Mucosa of stomach (tissue), 1 donor: ENCODE results near the gene HS3ST2.
"Not testable (repeated sequence)": the region's sequence is repeated elsewhere in the genome, so short reads cannot be mapped to it uniquely, and the experiment has no call there.

ENCODE experiments used
- H3K27me3 ChIP-seq: one replicate; pipeline ENCODE4 v1.7.0; 2013; ENCODE audit warnings: mild to moderate bottlenecking, low read length; ENCODE audit not compliant: control insufficient read depth, insufficient read depth
- H3K36me3 ChIP-seq: one replicate; pipeline ENCODE4 v1.7.0; 2013; ENCODE audit warnings: low read length; ENCODE audit not compliant: control insufficient read depth, insufficient read depth
- H3K4me1 ChIP-seq: one replicate; pipeline ENCODE4 v1.7.0; 2013; ENCODE audit warnings: mild to moderate bottlenecking, low read length; ENCODE audit not compliant: control insufficient read depth, insufficient read depth
- H3K4me3 ChIP-seq: one replicate; pipeline ENCODE4 v1.7.0; 2013; ENCODE audit warnings: low read length
- H3K9ac ChIP-seq: one replicate; pipeline ENCODE4 v1.7.0; 2013; ENCODE audit warnings: mild to moderate bottlenecking, low read length, moderate library complexity
- H3K9me3 ChIP-seq: one replicate; pipeline ENCODE4 v1.7.0; 2013; ENCODE audit warnings: mild to moderate bottlenecking, low read length, moderate library complexity; ENCODE audit not compliant: control insufficient read depth
- donor health status: Pancreatic carcinoma.

The HS3ST2 gene

DNA sequence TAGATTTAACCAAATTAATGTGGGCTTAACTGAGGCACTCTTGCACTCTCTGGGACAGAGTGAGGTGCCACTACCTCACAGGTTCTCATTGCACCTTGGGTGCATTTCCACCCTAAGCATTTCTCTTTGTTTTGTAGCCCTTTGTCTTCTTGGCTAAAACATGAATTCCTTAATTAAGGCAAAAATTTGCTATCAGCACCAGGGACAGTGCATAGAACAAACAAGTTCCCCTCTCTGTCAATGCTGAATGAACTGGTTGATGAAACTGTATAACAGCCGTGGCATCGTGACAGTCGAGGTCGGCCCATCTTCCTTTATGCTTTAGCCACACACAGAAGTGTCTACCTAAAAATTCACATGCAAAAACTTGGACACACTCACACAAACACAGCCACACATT, 74.8 kb downstream of the HS3ST2 start:
- Histone ChIP-seq H3K9me3 (no peaks in the 10 kb centered on the region), H3K27me3 (no peaks in the 10 kb centered on the region), H3K9ac (no peak overlapping the region), H3K4me1 (no peaks in the 10 kb centered on the region), H3K36me3 (no peaks in the 10 kb centered on the region), H3K4me3 (no peak overlapping the region)

DNA sequence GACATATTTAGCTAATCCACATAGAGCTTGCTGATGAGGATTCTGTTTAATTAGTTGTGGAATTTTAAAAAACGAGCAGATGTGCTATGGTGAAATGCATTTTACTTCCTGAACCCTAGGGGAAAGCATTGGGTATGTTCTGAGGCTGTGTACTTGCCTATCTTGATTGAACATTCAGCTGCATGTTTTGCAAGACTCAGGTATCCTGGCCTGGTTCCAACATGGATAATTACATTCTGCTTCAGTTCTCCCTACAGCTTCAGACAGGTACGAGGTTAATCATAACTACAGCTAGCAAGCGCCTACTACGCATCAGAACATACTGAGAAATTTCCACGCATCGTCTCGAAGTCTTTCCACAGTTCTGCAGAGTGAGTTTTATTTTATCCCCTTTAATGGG, 77.0 kb downstream of the HS3ST2 start:
- no peak overlapping the region for H3K4me3 ChIP-seq
- no peaks in the 10 kb centered on the region for H3K4me1 ChIP-seq
- H3K27me3 ChIP-seq: no peaks in the 10 kb centered on the region
- H3K36me3 ChIP-seq: no peaks in the 10 kb centered on the region
- H3K9me3 ChIP-seq: no peaks in the 10 kb centered on the region
- H3K9ac ChIP-seq: no peak overlapping the region

DNA sequence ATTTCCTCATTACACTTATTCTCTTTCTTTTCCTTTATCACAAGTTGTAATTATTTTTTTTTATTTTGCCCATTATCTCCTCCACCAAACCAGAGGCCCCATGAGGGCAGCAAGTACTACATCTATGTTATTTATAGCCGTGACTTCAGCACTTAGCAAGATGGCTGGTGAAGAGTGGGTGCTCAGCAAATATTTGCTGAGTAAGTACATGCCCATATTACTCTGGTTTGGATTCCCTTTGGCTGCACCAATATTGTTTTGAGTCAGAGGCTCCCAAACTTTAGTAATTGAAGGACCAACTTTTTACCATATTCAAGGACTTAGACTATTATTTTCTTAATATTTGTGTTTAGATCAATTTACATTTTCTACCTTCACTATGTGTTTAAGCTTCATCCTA, 83.2 kb downstream of the HS3ST2 start:
- Histone ChIP-seq H3K4me1 (no peaks in the 10 kb centered on the region), H3K9me3 (no peaks in the 10 kb centered on the region), H3K36me3 (no peaks in the 10 kb centered on the region), H3K27me3 (no peaks in the 10 kb centered on the region), H3K9ac (no peak overlapping the region), H3K4me3 (no peak overlapping the region)

DNA sequence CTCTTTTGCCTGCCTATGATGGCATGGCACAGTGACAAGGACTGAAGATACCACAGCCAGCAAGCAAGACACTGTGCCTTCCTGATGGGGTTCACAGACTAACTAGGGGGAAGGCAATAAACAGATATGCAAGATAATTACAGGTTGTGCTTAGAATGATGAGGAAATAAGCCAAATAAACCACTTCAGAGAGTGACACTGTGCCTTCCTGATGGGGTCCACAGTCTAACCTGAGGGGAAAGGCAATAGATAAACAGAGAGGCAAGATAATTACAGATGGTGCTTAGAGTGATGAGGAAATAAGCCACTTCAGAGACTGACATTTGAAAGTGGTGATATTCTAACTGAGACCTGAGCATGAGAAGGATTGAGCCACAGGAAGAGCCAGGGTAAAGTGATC, 84.2 kb downstream of the HS3ST2 start:
- H3K4me1 ChIP-seq: no peaks in the 10 kb centered on the region
- H3K36me3 ChIP-seq: no peaks in the 10 kb centered on the region
- H3K9me3 ChIP-seq: no peaks in the 10 kb centered on the region
- no peaks in the 10 kb centered on the region for H3K27me3 ChIP-seq
- H3K4me3 ChIP-seq: no peak overlapping the region
- H3K9ac ChIP-seq: no peak overlapping the region

DNA sequence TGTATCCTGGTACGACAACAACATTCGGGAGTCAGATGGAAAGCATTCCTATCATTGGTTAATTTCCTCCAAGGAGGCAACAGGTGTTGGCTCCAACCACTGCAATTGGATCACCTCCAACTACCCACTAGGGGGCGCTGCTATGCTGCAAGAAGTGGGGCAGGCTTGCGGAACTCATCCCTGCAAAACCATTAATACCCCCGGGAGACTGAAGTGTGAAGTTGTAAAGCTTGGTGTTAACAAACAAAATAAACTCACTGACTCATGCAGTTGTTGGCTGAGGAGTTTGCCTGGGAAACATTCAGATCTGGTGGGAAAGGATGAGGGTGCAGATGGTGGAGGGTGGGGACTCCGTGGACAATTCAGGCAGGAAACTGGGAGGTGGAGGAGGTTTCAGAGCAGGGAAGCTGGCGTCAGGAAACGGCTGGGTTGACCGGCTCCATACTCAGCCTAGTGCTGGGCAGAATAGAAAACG, 84.9 kb downstream of the HS3ST2 start:
- no peaks in the 10 kb centered on the region for H3K4me1 ChIP-seq
- no peak overlapping the region for H3K4me3 ChIP-seq
- H3K9ac ChIP-seq: no peak overlapping the region
- no peaks in the 10 kb centered on the region for H3K9me3 ChIP-seq
- no peaks in the 10 kb centered on the region for H3K36me3 ChIP-seq
- H3K27me3 ChIP-seq: no peaks in the 10 kb centered on the region

DNA sequence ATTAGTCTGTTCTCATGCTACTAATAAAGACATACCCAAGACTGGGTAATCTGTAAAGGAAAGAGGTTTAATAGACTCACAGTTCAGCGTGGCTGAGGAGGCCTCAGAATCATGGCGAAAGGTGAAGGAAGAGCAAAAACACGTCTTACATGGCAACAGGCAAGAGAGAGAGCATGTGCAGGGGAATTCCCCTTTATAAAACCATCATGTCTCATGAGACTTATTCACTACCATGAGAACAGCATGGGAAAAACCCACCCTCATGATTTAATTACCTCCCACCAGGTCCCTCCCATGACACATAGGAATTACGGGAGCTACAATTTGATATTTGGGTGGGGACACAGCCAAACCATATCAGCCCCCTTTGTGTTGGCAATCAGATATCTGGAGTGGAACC, 85.6 kb downstream of the HS3ST2 start:
- H3K9me3 ChIP-seq, H3K27me3 ChIP-seq, H3K36me3 ChIP-seq, H3K9ac ChIP-seq, H3K4me3 ChIP-seq, H3K4me1 ChIP-seq: not testable (repeated sequence)

DNA sequence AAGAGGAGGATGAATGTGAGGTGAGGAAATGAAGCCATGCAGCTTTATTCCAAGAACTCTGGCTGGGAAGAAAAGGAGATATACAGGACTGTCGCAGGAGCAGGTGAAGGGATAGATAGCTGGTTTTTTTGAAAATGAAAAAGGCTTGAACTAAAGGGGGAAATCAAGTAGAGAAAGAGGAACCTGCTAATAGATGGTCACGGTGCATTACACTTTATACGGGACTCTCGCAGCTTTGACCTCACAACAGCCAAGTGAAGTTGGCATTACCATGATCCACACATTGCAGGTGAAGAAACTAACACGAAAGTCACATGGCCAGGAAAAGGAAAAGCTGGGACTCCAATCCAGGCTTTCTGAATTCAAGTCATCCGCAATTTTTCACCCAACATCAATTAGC, 86.9 kb downstream of the HS3ST2 start:
- Histone ChIP-seq H3K27me3 (no peaks in the 10 kb centered on the region), H3K9me3 (no peaks in the 10 kb centered on the region), H3K36me3 (no peaks in the 10 kb centered on the region), H3K9ac (no peak overlapping the region), H3K4me1 (no peaks in the 10 kb centered on the region), H3K4me3 (no peak overlapping the region)

DNA sequence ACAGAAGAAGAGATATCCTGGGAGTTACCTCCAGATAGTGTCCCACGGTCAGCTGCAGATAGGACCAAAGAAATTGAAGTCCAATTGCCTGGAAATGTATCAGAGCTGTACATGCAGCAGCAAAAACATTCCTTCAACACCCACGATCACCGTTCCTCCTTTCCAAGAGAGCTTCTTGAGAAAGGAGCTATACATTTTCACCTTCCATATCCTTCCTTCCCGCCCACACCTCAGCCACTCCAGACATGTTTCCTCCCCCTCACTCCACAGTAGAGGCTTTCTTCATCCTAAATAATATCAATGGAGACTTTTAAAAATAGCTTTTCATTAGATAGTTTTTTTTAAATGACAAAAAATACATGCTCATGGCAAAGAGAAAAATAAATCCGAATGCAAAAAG, 87.6 kb downstream of the HS3ST2 start:
- H3K27me3 ChIP-seq: no peaks in the 10 kb centered on the region
- no peaks in the 10 kb centered on the region for H3K4me1 ChIP-seq
- no peaks in the 10 kb centered on the region for H3K9me3 ChIP-seq
- no peak overlapping the region for H3K4me3 ChIP-seq
- H3K9ac ChIP-seq: no peak overlapping the region
- H3K36me3 ChIP-seq: no peaks in the 10 kb centered on the region

DNA sequence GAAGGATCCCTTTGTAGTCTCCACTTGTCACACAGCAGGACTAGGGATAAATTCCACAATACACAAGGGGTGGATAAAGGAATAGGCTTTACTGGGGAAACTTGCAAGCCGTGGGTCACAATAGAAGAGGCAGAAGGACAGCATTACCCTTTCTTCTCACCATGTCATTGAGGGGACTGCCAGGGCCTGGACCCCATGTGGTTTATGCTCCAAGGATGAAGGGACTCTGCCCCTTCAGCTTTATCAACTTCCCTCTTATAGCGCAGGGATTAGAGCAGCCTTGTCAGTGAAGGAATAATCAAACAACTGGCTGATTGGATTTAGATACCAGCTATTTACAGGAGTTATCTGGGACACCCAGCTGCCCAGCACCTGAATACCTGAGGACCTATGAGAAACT, 89.8 kb downstream of the HS3ST2 start:
- Histone ChIP-seq H3K4me1 (no peaks in the 10 kb centered on the region), H3K36me3 (no peaks in the 10 kb centered on the region)

DNA sequence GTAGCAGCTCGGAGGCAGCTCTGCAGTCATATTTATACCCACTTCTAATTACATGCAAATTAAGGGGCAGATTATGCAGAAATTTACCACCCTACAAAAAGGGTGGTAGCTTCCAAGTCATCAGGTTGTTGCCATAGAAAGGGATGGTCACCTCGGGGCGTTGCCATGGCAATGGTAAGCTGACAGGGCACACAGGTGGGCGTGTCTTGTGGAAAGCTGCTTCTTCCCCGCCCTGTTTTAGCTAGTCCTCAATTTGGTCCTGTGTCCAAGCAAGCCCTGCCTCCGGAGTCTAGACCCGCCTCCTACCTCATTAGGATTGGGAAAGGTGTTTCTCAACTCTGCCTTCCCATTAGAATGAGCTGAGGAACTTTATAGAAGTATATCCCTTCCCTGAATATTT, 98.7 kb downstream of the HS3ST2 start:
- H3K27me3 ChIP-seq: no peaks in the 10 kb centered on the region
- H3K36me3 ChIP-seq: no peaks in the 10 kb centered on the region
- no peaks in the 10 kb centered on the region for H3K4me1 ChIP-seq
- no peak overlapping the region for H3K4me3 ChIP-seq
- no peaks in the 10 kb centered on the region for H3K9me3 ChIP-seq
- H3K9ac ChIP-seq: no peak overlapping the region

More for the DNA sequence above, 89.8 kb downstream of the HS3ST2 start:
- Histone ChIP-seq H3K9me3 (no peaks in the 10 kb centered on the region), H3K27me3 (no peaks in the 10 kb centered on the region), H3K4me3 (no peak overlapping the region), H3K9ac (no peak overlapping the region)

DNA sequence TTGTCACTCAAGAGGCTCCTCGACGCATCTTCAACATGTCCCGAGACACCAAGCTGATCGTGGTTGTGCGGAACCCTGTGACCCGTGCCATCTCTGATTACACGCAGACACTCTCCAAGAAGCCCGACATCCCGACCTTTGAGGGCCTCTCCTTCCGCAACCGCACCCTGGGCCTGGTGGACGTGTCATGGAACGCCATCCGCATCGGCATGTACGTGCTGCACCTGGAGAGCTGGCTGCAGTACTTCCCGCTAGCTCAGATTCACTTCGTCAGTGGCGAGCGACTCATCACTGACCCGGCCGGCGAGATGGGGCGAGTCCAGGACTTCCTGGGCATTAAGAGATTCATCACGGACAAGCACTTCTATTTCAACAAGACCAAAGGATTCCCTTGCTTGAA, 101.0 kb downstream of the HS3ST2 start:
- H3K4me3 ChIP-seq: no peak overlapping the region
- H3K9ac ChIP-seq: no peak overlapping the region
- H3K4me1 ChIP-seq: no peaks in the 10 kb centered on the region

DNA sequence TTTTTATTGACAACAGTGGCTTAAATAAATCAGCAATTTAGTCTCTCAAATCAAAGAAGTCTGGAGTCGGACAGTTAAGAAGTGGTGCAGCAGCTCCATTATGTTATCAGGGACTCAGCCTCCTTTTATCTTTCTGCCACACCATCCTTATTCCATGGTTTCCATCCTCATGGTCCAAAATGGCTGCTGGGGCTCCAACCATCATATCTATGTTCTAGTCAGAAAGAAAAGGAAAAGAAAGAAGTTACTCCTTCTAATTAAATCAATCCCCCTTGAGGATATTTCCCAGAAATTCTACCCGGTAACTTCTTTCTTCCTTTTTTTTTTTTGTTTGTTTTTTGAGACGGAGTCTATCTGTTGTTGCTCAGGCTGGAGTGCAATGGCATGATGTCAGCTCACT, 109.5 kb downstream of the HS3ST2 start:
- Histone ChIP-seq H3K27me3 (peaks cover 6% of the 10 kb centered on the region), H3K4me1 (no peaks in the 10 kb centered on the region), H3K4me3 (no peak overlapping the region), H3K36me3 (no peaks in the 10 kb centered on the region), H3K9me3 (no peaks in the 10 kb centered on the region), H3K9ac (no peak overlapping the region)

More for the DNA sequence above, 101.0 kb downstream of the HS3ST2 start:
- H3K9me3 ChIP-seq: no peaks in the 10 kb centered on the region
- H3K27me3 ChIP-seq: no peaks in the 10 kb centered on the region
- H3K36me3 ChIP-seq: no peaks in the 10 kb centered on the region

DNA sequence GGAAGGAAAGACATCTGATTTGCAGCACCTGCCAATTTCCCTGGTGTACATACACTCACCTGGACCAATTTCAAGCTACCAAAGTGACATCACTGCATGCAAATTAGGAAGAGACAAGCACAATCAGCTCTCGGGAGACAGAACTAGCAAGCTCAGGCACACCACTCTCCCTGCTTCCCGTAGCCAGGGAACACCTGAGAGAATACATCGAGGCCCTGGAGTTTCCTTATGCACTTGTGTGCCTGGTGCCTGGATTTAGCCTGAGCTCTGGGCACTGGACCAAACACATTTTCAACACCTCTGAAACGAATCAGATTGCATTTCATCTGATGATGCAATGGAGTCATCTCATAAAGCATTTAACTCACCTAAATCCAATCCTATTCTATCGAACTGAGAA, 110.5 kb downstream of the HS3ST2 start:
- H3K27me3 ChIP-seq: peaks cover 6% of the 10 kb centered on the region
- H3K4me1 ChIP-seq: no peaks in the 10 kb centered on the region
- H3K9me3 ChIP-seq: no peaks in the 10 kb centered on the region
- H3K9ac ChIP-seq: no peak overlapping the region
- H3K4me3 ChIP-seq: no peak overlapping the region
- no peaks in the 10 kb centered on the region for H3K36me3 ChIP-seq
